ENCODE data around the gene TRIP4.

- TF ChIP-seq CTCF (IDR thresholded peaks at IDR 0.05; ENCODE audit: extremely low read depth in 1 of 2, insufficient read depth in 1 of 2, low read depth in 1 of 2, low read length in 2 of 2) (no peak), MAX (IDR thresholded peaks at IDR 0.05; ENCODE audit: insufficient read depth, insufficient read length) (no peak), POLR2AphosphoS5 (IDR thresholded peaks at IDR 0.05; ENCODE audit: insufficient read depth, low read depth, low read length) (no peak), MYC (IDR thresholded peaks at IDR 0.05; ENCODE audit: low read depth, low read length) (no peak), GATA2 (IDR thresholded peaks at IDR 0.05; ENCODE audit: insufficient read depth, insufficient read length, low read depth, low read length) (no peak)
Observed at GRCh38 chr15:64341961-64342360, 45.7 kb upstream of the TRIP4 start.

Measured in endothelial cell of umbilical vein (primary cell).